ENCODE results near the gene ENPP5.

The ENPP5 gene

DNA sequence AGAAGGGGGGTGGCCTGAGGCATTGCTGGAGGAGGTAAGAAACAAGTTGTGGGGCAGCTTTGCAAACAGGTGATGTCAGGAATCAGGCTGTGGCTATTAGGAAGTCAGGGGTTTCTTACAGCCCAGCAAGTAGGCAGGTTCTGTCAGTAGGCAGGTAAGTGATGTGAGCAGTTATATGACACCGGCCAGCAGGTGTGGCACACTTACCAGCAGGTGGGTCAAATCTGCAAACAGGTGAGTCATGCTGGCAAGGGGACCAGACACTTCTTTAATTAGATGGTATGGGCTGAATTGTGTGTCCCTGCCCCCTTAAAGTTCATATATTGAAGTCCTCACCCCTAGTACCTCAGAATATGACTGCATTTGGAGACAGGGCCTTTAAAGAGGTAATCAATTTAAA, 57.4 kb downstream of the ENPP5 start:
- no peak for FAIRE-seq
- DNase-seq (ENCODE audit: insufficient read length, low spot score), result no peak

Measured in HTR-8/SVneo (cell line).